Activated T-cell treated with anti-CD3 and anti-CD28 coated beads, Interleukin-2, amount 50 U/mL, for 72 hours (primary cell): ENCODE data around the gene ADAMTSL5. TPM values are rescaled to one million over a fixed set of nuclear protein-coding genes. Genes with fewer than 3 reads are reported as not detected.

Experiments
- ATAC-seq, 2 donors: fragments of 150-1000 bp; cut with Tn5 transposase; replicated peaks in 1 of 2; 2 replicates each; pipeline ENCODE4 v1.10.0; 2021; ENCODE audit warnings: moderate library complexity in 2 of 2, mild to moderate bottlenecking in 1 of 2
- DNase-seq, 2 donors: peaks; one replicate each; pipeline ENCODE4 v3.0.0; 2021 to 2022; ENCODE audit warnings: mixed read lengths in 1 of 2
- H3K27ac Mint-ChIP-seq: one replicate; pipeline ENCODE4 v1.8.0; 2022; ENCODE audit warnings: mild to moderate bottlenecking, moderate library complexity, mixed read lengths
- H3K27me3 Mint-ChIP-seq: one replicate; pipeline ENCODE4 v1.8.0; 2022; ENCODE audit warnings: low read depth, mixed read lengths
- H3K36me3 Mint-ChIP-seq, 2 donors: one replicate each; pipeline ENCODE4 v1.8.0; 2022; ENCODE audit warnings: mixed read lengths in 2 of 2, mild to moderate bottlenecking in 1 of 2; ENCODE audit not compliant: insufficient read depth in 2 of 2
- H3K4me1 Mint-ChIP-seq: one replicate; pipeline ENCODE4 v1.8.0; 2022; ENCODE audit warnings: low read depth, mixed read lengths
- H3K4me3 Mint-ChIP-seq, 2 donors: one replicate each; pipeline ENCODE4 v1.8.0; 2022; ENCODE audit warnings: mild to moderate bottlenecking in 2 of 2, mixed read lengths in 2 of 2, moderate library complexity in 2 of 2
- H3K9me3 Mint-ChIP-seq, 2 donors: one replicate each; pipeline ENCODE4 v1.8.0; 2022; ENCODE audit warnings: mixed read lengths in 2 of 2
- total RNA-seq, 2 donors: library from RNA; stranded (reverse); gene quantifications; one replicate each; pipeline ENCODE4 v1.2.3, GENCODE V29; 2022

The ADAMTSL5 gene
- total RNA-seq, 2 donors from 2014 or later, result 4.3 to 5.5 TPM

DNA sequence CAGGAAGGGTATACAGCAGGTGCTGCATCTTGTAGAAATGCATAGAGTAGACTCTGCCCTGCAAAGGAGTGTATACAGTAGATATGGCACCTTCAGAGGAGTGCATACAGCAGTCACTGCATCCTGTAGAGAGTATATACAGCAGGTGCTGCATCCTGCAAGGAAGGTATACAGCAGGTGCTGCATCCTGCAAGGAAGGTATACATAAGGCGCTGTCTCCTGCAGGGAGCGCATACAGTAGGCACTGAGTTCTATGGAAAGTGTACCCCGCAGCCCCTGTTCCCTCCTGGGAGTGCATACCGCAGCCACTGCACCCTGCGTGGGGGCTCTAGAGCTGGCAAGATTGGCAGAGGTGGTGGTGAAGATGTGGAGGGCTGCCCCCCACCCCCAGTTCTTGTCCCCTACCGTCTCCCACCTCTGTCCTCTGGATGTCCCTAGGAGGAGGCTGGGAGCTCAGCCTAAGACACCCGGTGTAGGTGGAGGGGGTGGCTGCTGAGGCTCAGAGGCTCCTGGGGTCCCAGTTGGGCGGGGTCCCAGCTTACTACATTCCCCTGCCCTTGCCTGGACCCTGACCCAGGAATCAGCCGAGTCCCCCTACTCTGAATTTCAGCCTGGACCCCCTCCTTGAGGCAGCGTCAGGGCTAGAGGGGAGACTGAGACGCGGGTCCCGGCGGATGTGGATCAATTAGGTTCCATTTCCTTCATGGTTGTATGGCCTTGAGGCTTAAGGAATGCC is 2.3 kb upstream of the ADAMTSL5 start:
- no peak overlapping the region for H3K27ac Mint-ChIP-seq

DNA sequence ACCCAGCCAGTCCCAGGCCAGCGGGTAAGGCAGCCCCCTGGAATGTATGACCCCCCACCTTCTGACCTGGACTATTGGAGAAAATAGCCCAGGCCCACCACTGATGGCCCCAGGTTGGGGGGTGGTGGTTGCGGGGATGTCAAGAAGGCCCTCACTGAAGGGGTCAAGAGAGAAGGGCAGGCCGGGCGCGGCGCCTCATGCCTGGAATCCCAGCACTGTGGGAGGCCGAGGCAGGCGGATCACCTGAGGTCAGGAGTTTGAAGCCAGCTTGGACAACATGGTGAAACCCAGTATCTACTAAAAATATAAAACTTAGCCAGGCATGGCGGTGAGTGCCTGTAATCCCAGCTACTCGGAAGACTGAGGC is 1.5 kb upstream of the ADAMTSL5 start:
- ATAC-seq (no peak), DNase-seq (no peak)
- H3K36me3 Mint-ChIP-seq, result no peaks in the 10 kb centered on the region
- no peaks in the 10 kb centered on the region for H3K27me3 Mint-ChIP-seq
- H3K4me1 Mint-ChIP-seq, result peaks cover 17% of the 10 kb centered on the region
- peak overlapping the region in 1 of 2 donors; percentile 59 for H3K4me3 Mint-ChIP-seq
- no peak overlapping the region for H3K27ac Mint-ChIP-seq
- H3K9me3 Mint-ChIP-seq, result no peaks in the 10 kb centered on the region

More for the DNA sequence above, 2.3 kb upstream of the ADAMTSL5 start:
- peaks cover 12% of the 10 kb centered on the region for H3K4me1 Mint-ChIP-seq
- no peak overlapping the region for H3K4me3 Mint-ChIP-seq
- no peak for DNase-seq
- H3K36me3 Mint-ChIP-seq, result no peaks in the 10 kb centered on the region
- ATAC-seq, result no peak
- H3K9me3 Mint-ChIP-seq, result no peaks in the 10 kb centered on the region
- no peaks in the 10 kb centered on the region for H3K27me3 Mint-ChIP-seq

DNA sequence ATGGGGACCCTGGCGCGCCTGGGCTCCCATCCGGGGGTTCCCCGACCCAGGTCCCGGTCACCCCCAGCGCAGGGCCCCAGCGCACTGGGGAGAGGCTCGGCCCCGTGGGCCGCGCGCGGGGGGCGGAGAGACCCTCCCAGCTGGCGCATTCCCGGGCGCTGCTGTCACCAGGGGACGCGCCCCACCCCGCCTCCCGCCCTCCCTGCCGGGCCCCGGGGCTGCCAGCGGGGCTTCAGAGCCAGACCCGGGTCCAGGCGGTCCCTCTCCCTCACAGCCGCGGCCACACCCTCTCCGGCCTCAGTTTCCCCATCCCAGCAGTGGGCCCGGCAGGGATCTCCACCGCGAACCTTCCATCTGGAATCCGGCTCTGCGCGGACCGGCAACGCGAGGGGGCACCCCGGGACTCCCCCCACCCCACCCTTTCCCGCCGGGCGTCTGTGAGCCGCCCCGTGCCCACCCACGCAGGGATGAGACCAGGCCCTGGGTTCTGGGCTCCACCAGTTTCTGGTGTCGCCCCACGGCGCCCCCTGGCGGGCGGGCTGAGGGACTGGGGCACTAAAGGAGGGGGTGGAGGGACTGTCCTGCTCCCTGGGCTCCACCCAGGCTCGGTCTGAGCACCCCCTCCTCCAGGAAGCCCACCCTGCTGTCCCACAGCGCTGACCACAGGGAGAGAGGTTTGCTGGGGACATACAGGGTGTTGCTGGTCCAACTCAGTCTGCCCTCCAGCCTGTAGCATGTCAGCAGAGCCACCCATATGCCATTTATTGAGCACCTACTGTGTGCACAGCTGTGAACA is 878 bp upstream of the ADAMTSL5 start:
- Mint-ChIP-seq H3K4me3 (peak overlapping the region; percentile 1 to 59), H3K36me3 (no peaks in the 10 kb centered on the region), H3K9me3 (no peaks in the 10 kb centered on the region), H3K4me1 (peaks cover 19% of the 10 kb centered on the region), H3K27me3 (no peaks in the 10 kb centered on the region), H3K27ac (no peak overlapping the region)
- DNase-seq, result peak; percentile 82 to 88
- peak; percentile 61 to 68 for ATAC-seq

DNA sequence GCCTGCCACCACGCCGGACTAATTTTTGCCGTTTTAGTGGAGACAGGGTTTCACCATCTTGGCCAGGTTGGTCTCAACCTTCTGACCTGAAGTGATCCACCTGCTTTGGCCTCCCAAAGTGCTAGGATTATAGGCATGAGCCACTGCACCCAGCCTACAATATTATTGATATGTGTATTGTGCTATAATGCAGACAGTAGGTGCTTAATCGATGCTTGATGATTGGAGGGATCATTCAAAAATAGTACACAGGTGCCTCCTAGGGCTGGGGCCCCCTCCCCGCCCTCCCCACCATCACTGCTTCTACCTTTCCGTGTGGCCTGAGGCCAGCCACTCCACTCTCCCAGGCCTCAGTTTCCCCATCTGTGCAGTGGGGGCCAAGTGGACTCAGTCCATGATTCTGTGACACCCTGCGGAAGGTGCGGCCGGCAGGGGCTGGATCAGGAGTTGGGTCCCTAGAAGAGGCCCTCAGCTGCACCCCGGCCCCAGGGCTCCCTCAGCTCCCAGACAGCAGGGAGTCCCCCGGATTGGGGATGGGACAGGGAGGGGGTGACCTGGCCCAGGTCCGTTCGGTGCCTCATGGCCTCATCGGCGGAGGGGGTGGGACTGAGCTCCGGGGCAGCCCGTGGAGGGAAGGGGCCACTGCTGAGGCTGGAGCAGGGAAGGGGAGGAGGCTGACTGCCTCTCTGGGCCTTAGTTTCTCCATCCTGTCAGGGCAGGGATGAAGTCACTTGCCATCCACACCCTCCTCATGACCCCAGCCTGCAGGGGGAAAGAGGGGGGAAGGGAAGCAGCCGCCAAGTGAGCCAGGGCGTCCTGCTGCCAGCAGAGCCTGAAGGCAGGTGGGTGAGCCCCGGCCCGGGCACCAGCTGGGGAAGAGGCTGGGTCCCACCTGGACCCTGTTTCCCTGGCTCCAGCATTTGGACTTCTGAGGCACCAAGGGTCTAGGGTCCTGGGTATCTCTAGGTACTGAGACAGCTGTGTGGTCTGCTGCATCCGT is 1.2 kb downstream of the ADAMTSL5 start:
- Mint-ChIP-seq H3K27ac (no peak overlapping the region), H3K27me3 (no peaks in the 10 kb centered on the region), H3K9me3 (no peaks in the 10 kb centered on the region), H3K4me3 (peak overlapping the region; percentile 81 to 82), H3K36me3 (no peaks in the 10 kb centered on the region), H3K4me1 (peaks cover 29% of the 10 kb centered on the region)
- no peak for DNase-seq
- ATAC-seq, result no peak

DNA sequence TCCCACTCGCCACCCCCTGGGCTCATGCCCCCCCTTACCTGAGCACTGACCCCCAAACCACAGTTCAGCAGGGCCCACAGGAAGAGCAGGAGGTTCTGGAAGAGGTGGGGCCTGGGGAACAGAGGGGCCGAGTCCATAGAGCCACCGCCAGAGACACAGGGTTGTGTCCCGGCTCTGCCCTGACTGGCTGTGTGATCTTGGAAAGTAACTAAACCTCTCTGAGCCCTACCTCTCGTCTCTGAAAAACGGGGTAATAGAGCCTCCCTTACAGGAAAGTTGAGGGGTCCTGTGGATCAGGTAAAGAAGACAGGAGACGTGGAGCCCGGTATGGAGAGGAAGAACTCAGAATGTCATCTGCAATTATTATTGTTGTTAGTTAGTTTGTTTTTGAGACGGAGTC is 2.0 kb downstream of the ADAMTSL5 start:
- ATAC-seq, result no peak
- H3K4me3 Mint-ChIP-seq, result no peak overlapping the region
- H3K9me3 Mint-ChIP-seq, result no peaks in the 10 kb centered on the region
- H3K27me3 Mint-ChIP-seq, result no peaks in the 10 kb centered on the region
- no peak for DNase-seq
- H3K4me1 Mint-ChIP-seq, result peaks cover 29% of the 10 kb centered on the region
- no peak overlapping the region for H3K27ac Mint-ChIP-seq
- no peaks in the 10 kb centered on the region for H3K36me3 Mint-ChIP-seq

DNA sequence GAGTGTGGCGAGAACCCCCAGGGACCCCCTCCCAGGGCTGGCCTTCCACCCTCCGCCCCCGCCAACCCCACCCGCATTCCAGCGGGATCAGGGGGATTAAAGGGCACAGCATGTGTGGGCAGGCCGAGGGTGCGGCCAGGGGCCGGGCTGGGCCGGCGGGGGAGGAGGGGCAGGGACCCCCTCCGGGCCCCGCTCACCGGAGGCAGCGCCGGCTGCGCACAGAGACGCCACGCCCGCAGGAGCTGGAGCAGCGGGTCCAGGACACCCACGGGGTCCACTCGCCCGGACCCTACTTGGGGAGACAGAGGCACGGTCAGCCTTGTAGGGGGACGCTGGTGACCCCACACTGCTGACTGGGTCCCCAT is 2.4 kb downstream of the ADAMTSL5 start:
- Mint-ChIP-seq H3K27ac (no peak overlapping the region), H3K4me3 (no peak overlapping the region), H3K4me1 (peaks cover 29% of the 10 kb centered on the region), H3K27me3 (no peaks in the 10 kb centered on the region), H3K36me3 (no peaks in the 10 kb centered on the region), H3K9me3 (no peaks in the 10 kb centered on the region)
- ATAC-seq (no peak), DNase-seq (no peak)

DNA sequence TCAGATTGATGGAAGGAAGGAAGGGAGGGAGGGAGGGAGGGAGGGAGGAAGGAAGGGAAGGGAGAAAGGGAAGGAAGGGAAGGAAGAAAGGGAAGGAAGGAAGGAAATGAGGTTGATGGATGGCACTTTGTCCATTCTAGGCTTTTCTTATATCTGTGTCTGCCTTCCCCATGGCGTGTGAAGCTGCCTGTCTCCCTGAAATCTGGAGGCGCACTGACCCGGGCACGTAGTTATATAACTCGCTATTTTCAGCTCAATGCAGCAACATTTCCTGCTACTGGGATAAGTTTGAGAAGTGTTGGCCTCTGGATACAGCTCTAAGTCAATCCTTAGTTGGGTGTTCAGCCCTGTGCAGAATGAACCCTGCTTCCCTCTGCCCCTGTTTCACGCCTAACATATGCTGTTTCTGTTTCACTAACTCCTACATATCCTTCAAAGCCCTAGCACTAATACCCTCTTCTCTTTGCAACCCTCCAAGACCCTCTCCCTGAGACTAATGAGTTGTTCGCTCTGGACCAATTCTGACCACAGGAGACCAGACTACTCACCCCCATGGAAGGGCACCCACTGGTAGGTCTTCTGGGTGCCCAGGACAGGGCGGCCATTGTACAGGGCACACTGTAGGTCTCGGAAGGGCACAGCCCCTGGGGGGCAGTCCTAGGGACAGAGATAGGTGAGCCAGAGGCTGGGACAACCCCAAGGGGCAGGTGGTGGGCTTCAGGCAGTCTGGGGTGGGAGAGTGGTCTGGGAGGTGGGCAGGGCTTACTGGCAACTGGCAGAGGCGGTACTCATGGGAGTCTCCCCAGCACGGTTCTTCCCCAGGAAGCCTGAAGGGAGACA is 3.0 kb downstream of the ADAMTSL5 start:
- Mint-ChIP-seq H3K4me3 (no peak overlapping the region), H3K27me3 (no peaks in the 10 kb centered on the region), H3K9me3 (no peaks in the 10 kb centered on the region), H3K4me1 (peaks cover 29% of the 10 kb centered on the region), H3K27ac (no peak overlapping the region), H3K36me3 (no peaks in the 10 kb centered on the region)
- no peak for DNase-seq
- no peak for ATAC-seq

DNA sequence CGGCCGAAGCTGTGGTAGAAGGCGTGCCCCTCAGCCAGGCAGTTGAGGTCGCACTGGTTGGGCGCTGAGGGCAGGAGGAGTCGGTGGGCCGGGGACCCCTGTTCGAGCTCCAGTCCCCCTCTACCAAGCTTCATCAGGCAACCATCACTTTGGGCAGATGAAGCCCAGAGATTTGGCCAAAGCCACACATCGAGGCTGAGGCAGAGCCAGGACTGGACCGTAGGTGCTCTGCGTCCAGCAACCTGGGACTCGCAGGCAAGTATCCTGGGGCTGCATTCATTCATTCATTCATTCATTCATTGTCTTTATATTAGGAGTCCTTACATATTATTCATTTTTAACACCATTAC is 4.3 kb downstream of the ADAMTSL5 start:
- peaks cover 29% of the 10 kb centered on the region for H3K4me1 Mint-ChIP-seq
- peak overlapping the region; percentile 87 to 91 for H3K4me3 Mint-ChIP-seq
- H3K9me3 Mint-ChIP-seq, result no peaks in the 10 kb centered on the region
- no peak for ATAC-seq
- H3K27me3 Mint-ChIP-seq, result no peaks in the 10 kb centered on the region
- no peak overlapping the region for H3K27ac Mint-ChIP-seq
- no peak for DNase-seq
- no peaks in the 10 kb centered on the region for H3K36me3 Mint-ChIP-seq

DNA sequence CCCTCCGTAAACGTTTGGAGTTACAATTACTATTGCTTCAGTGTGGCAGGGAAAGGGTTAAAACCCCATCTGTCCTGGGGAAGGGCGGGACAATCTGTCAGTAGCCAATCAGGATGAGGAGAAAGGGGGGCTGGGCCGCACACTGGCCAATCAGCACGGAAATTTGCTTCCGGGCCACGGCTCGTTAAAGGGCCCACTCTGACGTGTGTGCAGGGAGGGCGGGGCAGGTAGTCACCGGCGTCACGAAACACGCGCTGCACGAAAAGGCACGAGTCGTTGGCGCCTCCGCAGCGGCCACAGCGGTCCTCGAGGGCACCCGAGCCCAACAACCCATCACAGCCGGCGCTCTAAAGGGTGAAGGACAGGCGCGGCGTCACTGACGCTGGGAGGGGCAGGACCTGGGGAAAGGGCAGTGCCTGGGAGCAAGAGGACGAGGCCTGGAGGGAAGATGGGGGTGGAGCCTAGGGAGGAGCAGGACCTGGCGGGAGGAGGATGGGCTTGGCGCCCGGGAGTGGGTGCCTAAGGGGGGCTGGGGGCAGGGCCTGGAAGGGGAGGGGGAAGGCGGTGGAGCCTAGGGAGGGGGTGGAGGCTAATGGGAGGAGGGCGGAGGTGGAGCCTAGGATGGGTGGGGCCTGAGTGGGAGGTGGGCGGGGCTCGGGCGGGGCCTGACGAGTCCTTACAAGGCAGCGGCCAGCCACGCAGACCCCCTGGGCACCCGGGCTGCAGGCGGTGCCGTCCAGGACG is 4.9 kb downstream of the ADAMTSL5 start:
- no peaks in the 10 kb centered on the region for H3K36me3 Mint-ChIP-seq
- ATAC-seq (peak; percentile 92 to 93), DNase-seq (peak; percentile 93 to 95)
- no peaks in the 10 kb centered on the region for H3K9me3 Mint-ChIP-seq
- no peak overlapping the region for H3K27ac Mint-ChIP-seq
- peak overlapping the region; percentile 87 to 91 for H3K4me3 Mint-ChIP-seq
- peaks cover 33% of the 10 kb centered on the region for H3K4me1 Mint-ChIP-seq
- H3K27me3 Mint-ChIP-seq, result peaks cover 2% of the 10 kb centered on the region

DNA sequence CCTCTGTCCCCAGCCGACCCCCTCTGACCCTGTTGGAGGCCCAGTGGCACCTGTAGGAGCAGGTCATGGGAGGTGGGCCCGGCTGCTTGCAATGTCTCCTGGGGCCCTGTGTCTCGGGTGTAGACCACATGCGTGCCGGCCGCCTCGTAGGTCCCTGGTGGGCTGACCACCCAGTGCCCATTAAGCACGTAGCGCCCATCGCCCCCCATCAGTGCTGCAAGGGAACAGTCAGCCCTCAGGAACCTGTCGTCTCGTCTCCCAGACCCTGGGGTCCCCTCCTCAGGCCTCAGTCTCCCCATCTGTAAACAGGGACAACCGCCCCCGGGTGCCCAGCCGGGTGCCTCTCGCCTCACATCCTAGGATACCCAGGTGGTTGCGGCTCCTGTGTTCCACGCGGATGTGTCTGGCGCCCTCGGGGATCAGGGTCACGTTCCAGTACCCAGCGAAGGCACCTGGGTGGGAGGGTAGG is 5.6 kb downstream of the ADAMTSL5 start:
- no peak overlapping the region for H3K4me3 Mint-ChIP-seq
- no peaks in the 10 kb centered on the region for H3K36me3 Mint-ChIP-seq
- no peak for ATAC-seq
- DNase-seq, result no peak
- peaks cover 31% of the 10 kb centered on the region for H3K4me1 Mint-ChIP-seq
- H3K27me3 Mint-ChIP-seq, result peaks cover 7% of the 10 kb centered on the region
- H3K27ac Mint-ChIP-seq, result no peak overlapping the region
- H3K9me3 Mint-ChIP-seq, result no peaks in the 10 kb centered on the region

DNA sequence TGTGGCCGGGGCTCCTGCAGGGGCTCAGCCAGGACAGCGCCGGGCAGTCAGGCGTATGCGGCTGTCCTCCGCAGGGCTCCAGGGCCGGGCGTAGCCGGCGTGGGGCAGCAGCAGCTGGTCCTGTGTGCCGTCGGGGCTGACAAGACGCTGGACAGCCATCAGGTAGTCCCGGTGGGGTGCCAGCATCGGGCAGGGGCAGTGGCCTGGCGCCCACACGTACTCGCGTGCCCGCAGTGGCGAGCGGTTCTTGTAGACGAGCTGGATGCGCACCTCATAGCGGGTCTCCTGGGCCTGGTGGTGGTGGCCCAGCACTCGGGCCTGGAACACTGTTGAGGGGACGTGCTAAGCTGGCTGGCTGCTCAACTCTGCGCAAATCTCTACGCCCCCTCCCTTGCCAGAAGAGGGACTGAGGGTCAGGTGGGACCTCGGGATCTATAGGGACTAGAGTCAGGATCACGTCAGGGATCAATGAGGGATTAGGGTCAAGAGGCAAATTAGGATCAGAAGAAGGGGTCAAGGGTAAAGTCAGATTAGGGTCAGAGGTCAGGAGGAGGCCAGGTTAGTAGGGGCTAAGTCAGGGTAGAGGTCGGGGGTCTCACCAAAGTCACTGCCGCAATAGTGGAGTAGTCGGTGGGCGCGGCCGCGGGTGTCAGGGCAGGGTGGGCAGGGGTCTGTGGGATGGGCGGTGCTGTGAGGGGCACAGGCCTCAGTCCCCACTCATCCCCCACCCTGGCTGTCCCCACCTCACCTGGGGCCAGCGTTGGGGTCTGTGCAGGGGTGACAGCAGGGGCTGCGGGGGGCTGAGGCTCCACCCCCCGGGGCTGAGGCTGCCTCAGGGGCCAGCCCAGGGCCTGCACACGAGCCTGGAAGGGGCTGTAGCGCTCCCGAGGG is 6.6 kb downstream of the ADAMTSL5 start:
- H3K27me3 Mint-ChIP-seq, result peaks cover 7% of the 10 kb centered on the region

More for the DNA sequence above, 6.6 kb downstream of the ADAMTSL5 start:
- Mint-ChIP-seq H3K4me3 (no peak overlapping the region), H3K36me3 (no peaks in the 10 kb centered on the region), H3K9me3 (no peaks in the 10 kb centered on the region), H3K27ac (no peak overlapping the region), H3K4me1 (peaks cover 30% of the 10 kb centered on the region)
- DNase-seq (no peak), ATAC-seq (no peak)
